Stomach (tissue), 4 donors: ENCODE data around the gene LRRC63.

Experiments
- CTCF ChIP-seq, 7 experiments: fragments of 450-650 bp in 4 of 7; fragments of 200-600 bp in 3 of 7; sonication (generic) in 3 of 7; IDR thresholded peaks; one replicate each; pipeline ENCODE4 v1.5.1; 2016 to 2019; ENCODE audit warnings: antibody characterized with exemption in 7 of 7, control low read depth in 2 of 7, mild to moderate bottlenecking in 1 of 7
- POLR2A ChIP-seq, 4 donors: fragments of 450-650 bp; IDR thresholded peaks; one replicate each; pipeline ENCODE4 v1.6.1; 2016; ENCODE audit warnings: antibody characterized with exemption in 4 of 4, control low read depth in 2 of 4, mild to moderate bottlenecking in 1 of 4, moderate library complexity in 1 of 4
- POLR2AphosphoS5 ChIP-seq, 3 donors: sonication (generic); formaldehyde crosslinking; IDR thresholded peaks; one replicate each; pipeline ENCODE4 v1.6.1; 2016; ENCODE audit warnings: antibody characterized with exemption in 3 of 3

GRCh38 chr13:46179969-46180763 lies 31.6 kb upstream of the LRRC63 start:
- no peak for TF ChIP-seq POLR2A (IDR thresholded peaks at IDR 0.05)
- TF ChIP-seq CTCF (IDR thresholded peaks at IDR 0.05): no peak
- TF ChIP-seq POLR2AphosphoS5 (IDR thresholded peaks at IDR 0.05): no peak
